ENCODE results near the gene MFSD2B. TPM values are rescaled to one million over a fixed set of nuclear protein-coding genes. Genes with fewer than 3 reads are reported as not detected.

The MFSD2B gene
- total and polyA plus RNA-seq, 2 donors (not counting 1 experiment from before 2014, with no cell fraction given) = 0.10 to 0.17 TPM

DNA sequence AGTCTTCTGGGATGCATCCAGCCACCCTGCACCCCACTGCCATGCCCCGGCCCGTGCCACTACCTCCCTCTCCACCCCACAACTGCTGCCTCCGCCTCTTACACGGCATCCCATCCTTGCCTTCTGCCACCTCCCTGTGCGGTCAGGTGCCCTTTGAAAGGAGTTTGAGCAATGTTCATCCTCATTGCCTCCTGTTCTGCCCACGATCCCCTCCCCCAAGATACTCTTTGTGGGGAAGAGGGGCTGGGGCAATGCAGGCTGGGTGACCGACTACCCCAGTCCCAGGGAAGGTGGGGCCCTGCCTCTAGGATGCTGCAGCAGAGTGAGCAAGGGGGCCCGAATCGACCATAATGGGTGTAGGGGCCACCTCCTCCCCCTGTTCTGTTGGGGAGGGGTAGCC lies 8.4 kb downstream of the MFSD2B start:
- Histone ChIP-seq H3K9me3 (ENCODE audit: control insufficient read depth, insufficient read depth, low read depth, low read length) (no peaks in the 10 kb centered on the region), H3K4me3 (replicated peaks in 1 of 4; ENCODE audit: control extremely low read depth in 1 of 4, insufficient read depth in 1 of 4, low read depth in 3 of 4, low read length in 4 of 4) (no peak overlapping the region), H2AFZ (ENCODE audit: low read length) (no peak overlapping the region), H3K4me1 (ENCODE audit: control insufficient read depth, extremely low read depth, insufficient read depth, low read length) (peaks cover 6% of the 10 kb centered on the region), H3K27ac (ENCODE audit: insufficient read depth, low read length) (no peak overlapping the region), H3K4me2 (ENCODE audit: extremely low read depth, insufficient read depth, low read length) (no peak overlapping the region), H3K36me3 (ENCODE audit: control insufficient read depth, insufficient read depth, low read length) (peaks cover 3% of the 10 kb centered on the region), H4K20me1 (ENCODE audit: control insufficient read depth, extremely low read depth, insufficient read depth, low read length) (no peaks in the 10 kb centered on the region), H3K79me2 (ENCODE audit: control insufficient read depth, insufficient read depth, low read length) (no peaks in the 10 kb centered on the region), H3K27me3 (ENCODE audit: control insufficient read depth, insufficient read depth, low read length) (no peaks in the 10 kb centered on the region), H3K9ac (ENCODE audit: insufficient read depth, low read length) (no peak overlapping the region)
- no peak for DNase-seq (ENCODE audit: low read depth in 2 of 2)
- TF ChIP-seq EZH2 (IDR thresholded peaks at IDR 0.05; ENCODE audit: low read length, missing control alignments) = no peak
- TF ChIP-seq, protein P1, sequence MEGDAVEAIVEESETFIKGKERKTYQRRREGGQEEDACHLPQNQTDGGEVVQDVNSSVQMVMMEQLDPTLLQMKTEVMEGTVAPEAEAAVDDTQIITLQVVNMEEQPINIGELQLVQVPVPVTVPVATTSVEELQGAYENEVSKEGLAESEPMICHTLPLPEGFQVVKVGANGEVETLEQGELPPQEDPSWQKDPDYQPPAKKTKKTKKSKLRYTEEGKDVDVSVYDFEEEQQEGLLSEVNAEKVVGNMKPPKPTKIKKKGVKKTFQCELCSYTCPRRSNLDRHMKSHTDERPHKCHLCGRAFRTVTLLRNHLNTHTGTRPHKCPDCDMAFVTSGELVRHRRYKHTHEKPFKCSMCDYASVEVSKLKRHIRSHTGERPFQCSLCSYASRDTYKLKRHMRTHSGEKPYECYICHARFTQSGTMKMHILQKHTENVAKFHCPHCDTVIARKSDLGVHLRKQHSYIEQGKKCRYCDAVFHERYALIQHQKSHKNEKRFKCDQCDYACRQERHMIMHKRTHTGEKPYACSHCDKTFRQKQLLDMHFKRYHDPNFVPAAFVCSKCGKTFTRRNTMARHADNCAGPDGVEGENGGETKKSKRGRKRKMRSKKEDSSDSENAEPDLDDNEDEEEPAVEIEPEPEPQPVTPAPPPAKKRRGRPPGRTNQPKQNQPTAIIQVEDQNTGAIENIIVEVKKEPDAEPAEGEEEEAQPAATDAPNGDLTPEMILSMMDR (conservative IDR thresholded peaks at IDR 0.05 in 1 of 2, IDR thresholded peaks at IDR 0.05 in 1 of 2; ENCODE audit: low read depth in 1 of 2, low read length in 2 of 2) = no peak

DNA sequence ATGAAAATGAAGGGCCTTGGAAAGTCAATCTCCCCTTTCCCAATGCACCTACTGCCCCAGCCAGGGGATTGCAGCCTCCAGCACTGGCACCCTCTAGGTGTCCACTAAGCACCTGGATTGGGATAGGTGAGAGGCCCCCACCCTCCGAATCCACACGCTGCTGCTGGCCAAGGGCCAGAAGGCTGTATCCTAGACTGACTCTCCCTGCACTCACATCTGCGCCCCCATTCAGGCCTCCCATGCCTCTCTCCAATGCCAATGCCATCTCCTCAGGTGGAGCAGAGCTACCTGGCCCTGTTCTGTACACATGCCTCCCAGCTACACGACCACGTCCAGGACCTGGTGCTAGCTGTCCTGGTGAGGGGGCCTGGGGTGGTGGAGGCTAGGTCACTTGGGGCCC lies 9.8 kb downstream of the MFSD2B start:
- no peak overlapping the region for H3K9ac ChIP-seq (ENCODE audit: insufficient read depth, low read length)
- no peak overlapping the region for H3K27ac ChIP-seq (ENCODE audit: insufficient read depth, low read length)
- H3K27me3 ChIP-seq (ENCODE audit: control insufficient read depth, insufficient read depth, low read length) = no peaks in the 10 kb centered on the region
- H2AFZ ChIP-seq (ENCODE audit: low read length) = no peak overlapping the region
- H3K4me1 ChIP-seq (ENCODE audit: control insufficient read depth, extremely low read depth, insufficient read depth, low read length) = peaks cover 6% of the 10 kb centered on the region
- no peak overlapping the region for H3K4me2 ChIP-seq (ENCODE audit: extremely low read depth, insufficient read depth, low read length)
- no peaks in the 10 kb centered on the region for H4K20me1 ChIP-seq (ENCODE audit: control insufficient read depth, extremely low read depth, insufficient read depth, low read length)
- H3K79me2 ChIP-seq (ENCODE audit: control insufficient read depth, insufficient read depth, low read length) = no peaks in the 10 kb centered on the region
- no peak for DNase-seq (ENCODE audit: low read depth in 2 of 2)
- no peak overlapping the region for H3K4me3 ChIP-seq (replicated peaks in 1 of 4; ENCODE audit: control extremely low read depth in 1 of 4, insufficient read depth in 1 of 4, low read depth in 3 of 4, low read length in 4 of 4)
- peaks cover 3% of the 10 kb centered on the region for H3K36me3 ChIP-seq (ENCODE audit: control insufficient read depth, insufficient read depth, low read length)
- no peaks in the 10 kb centered on the region for H3K9me3 ChIP-seq (ENCODE audit: control insufficient read depth, insufficient read depth, low read depth, low read length)
- TF ChIP-seq, protein P1 (conservative IDR thresholded peaks at IDR 0.05 in 1 of 2, IDR thresholded peaks at IDR 0.05 in 1 of 2; ENCODE audit: low read depth in 1 of 2, low read length in 2 of 2) = no peak
- TF ChIP-seq EZH2 (IDR thresholded peaks at IDR 0.05; ENCODE audit: low read length, missing control alignments) = no peak

DNA sequence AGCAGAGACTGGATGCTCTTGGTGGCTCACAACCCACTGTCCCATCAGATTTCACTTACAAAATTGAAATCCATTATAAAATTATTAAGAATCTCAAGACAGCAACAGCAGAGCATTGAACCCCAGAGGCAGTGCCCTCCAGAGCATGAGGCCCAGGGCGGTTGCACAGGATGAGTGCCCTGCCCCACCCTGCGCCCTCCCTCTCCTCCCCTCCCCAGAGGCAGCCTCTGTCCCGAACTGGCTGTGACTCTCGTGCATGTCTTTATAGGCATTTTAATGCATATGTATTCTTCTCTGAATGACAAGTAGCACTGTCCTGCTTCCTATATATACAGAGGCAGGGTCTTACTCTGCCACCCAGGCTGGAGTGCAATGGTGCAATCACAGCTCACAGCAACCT lies 10.4 kb downstream of the MFSD2B start:
- no peak overlapping the region for H3K27ac ChIP-seq (ENCODE audit: insufficient read depth, low read length)
- H3K9me3 ChIP-seq (ENCODE audit: control insufficient read depth, insufficient read depth, low read depth, low read length) = no peaks in the 10 kb centered on the region
- no peak overlapping the region for H3K4me3 ChIP-seq (replicated peaks in 1 of 4; ENCODE audit: control extremely low read depth in 1 of 4, insufficient read depth in 1 of 4, low read depth in 3 of 4, low read length in 4 of 4)
- H2AFZ ChIP-seq (ENCODE audit: low read length) = no peak overlapping the region
- peaks cover 6% of the 10 kb centered on the region for H3K36me3 ChIP-seq (ENCODE audit: control insufficient read depth, insufficient read depth, low read length)
- no peaks in the 10 kb centered on the region for H4K20me1 ChIP-seq (ENCODE audit: control insufficient read depth, extremely low read depth, insufficient read depth, low read length)
- no peaks in the 10 kb centered on the region for H3K27me3 ChIP-seq (ENCODE audit: control insufficient read depth, insufficient read depth, low read length)
- no peak for DNase-seq (ENCODE audit: low read depth in 2 of 2)
- no peak overlapping the region for H3K9ac ChIP-seq (ENCODE audit: insufficient read depth, low read length)
- no peak overlapping the region for H3K4me2 ChIP-seq (ENCODE audit: extremely low read depth, insufficient read depth, low read length)
- H3K4me1 ChIP-seq (ENCODE audit: control insufficient read depth, extremely low read depth, insufficient read depth, low read length) = peaks cover 6% of the 10 kb centered on the region
- TF ChIP-seq EZH2 (IDR thresholded peaks at IDR 0.05; ENCODE audit: low read length, missing control alignments) = no peak
- TF ChIP-seq, protein P1 (conservative IDR thresholded peaks at IDR 0.05 in 1 of 2, IDR thresholded peaks at IDR 0.05 in 1 of 2; ENCODE audit: low read depth in 1 of 2, low read length in 2 of 2) = no peak
- no peaks in the 10 kb centered on the region for H3K79me2 ChIP-seq (ENCODE audit: control insufficient read depth, insufficient read depth, low read length)

Data from fibroblast of lung (primary cell).